Smooth muscle cell of the umbilical artery (primary cell): ENCODE data around the gene PYROXD2. TPM values are rescaled to one million over a fixed set of nuclear protein-coding genes. Genes with fewer than 3 reads are reported as not detected.

Source experiments
- total RNA-seq: library from RNA; depleted of rRNA; stranded (reverse); fragments of >200 nt; gene quantifications from 2 replicates; pipeline ENCODE4 v1.2.3, GENCODE V29; 2014

The PYROXD2 gene
- total RNA-seq, result 12.5 and 20.1 TPM in 2 replicates

DNA sequence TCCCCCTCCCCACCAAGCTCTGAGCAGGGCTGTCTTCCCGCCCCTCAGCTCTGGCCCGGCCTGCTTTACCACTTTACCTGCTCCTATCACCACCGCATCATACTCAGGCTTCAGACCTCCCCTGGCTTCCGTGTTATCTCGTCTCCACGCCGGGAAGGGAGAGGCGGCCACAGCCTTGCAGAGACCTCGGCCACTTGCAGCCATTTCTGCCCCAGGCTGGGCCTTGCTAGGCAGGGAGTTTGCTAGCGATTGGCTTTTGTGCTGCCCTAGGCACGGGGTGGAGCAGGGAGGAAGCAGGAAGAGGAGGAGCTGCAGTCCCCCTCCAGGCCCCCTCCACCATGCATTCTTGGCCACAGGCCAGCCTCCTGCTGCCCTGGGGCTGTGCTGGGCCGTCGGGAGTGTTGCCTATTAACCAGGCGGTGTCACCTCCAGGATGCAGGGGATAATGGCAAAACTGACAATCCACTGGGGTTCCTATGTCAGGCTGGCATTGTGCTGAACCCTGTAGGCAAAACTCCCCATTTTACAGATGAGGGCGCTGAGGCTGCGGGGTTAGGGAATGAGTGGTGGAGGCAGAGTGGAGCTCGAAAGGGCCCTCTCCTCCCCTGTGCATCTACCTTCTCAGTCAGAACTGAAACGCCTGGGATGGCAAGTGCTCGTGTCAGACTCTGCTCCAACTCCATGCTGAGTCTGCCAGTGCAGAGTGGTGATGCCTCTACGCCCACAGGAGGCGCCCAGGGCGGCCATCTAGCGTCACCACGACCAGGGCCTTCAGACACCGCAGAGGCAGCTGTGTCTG is at the start of gene PYROXD2:
Gene PYROXD2 (minus strand): TSS at position 251 of the 799 bp plus-strand sequence. CDS start 47 bp downstream, at position 204.

GRCh38 chr10:98446661-98447221 is 31.8 kb upstream of the PYROXD2 start, which contains the start of gene HPS1:
Gene HPS1 (minus strand): TSS chr10:98446935. CDS start chr10:98443240, 3,695 bp downstream.

Other genes starting within 250 kb of the PYROXD2 start
- 113 and 240 TPM in 2 replicates for gene LOXL4, start 147.0 kb downstream of the PYROXD2 start, total RNA-seq
- gene HPS1, start 31.8 kb upstream of the PYROXD2 start, total RNA-seq, result 20.5 and 29.3 TPM in 2 replicates